Sigmoid colon (tissue), 7 donors: ENCODE results near the gene CLTA. TPM values are rescaled to one million over a fixed set of nuclear protein-coding genes. Genes with fewer than 3 reads are reported as not detected.
A peak's percentile ranks its signal among the peaks of the same experiment; 100 is the strongest.

Source experiments
- DNase-seq: peaks from one replicate; pipeline ENCODE4 v3.0.0-alpha.2; 2019
- H3K27ac ChIP-seq, 4 donors: fragments of 200-600 bp; sonication (generic); one replicate each; pipeline ENCODE4 v1.5.1; 2016 to 2019; ENCODE audit warnings: mild to moderate bottlenecking in 1 of 4
- H3K27me3 ChIP-seq, 3 donors: fragments of 200-600 bp; sonication (generic); one replicate each; pipeline ENCODE4 v1.5.1; 2019; ENCODE audit warnings: mild to moderate bottlenecking in 1 of 3
- H3K36me3 ChIP-seq, 4 donors: fragments of 200-600 bp; sonication (generic); one replicate each; pipeline ENCODE4 v1.5.1; 2016 to 2019
- H3K4me1 ChIP-seq, 4 donors: fragments of 200-600 bp; sonication (generic); one replicate each; pipeline ENCODE4 v1.5.1; 2017 to 2019
- H3K4me3 ChIP-seq, 4 donors: fragments of 200-600 bp; sonication (generic); one replicate each; pipeline ENCODE4 v1.5.1; 2017 to 2019; ENCODE audit warnings: mild to moderate bottlenecking in 2 of 4, moderate library complexity in 1 of 4
- H3K9me3 ChIP-seq, 4 donors: fragments of 200-600 bp in 3 of 4; sonication (generic) in 3 of 4; one replicate each; pipeline versions ENCODE4 v1.5.1 to v1.6.1; 2013 to 2019
- EP300 ChIP-seq, 4 donors: sonication (generic); formaldehyde crosslinking; IDR thresholded peaks; one replicate each; pipeline ENCODE4 v1.6.1; 2017; ENCODE audit warnings: antibody characterized with exemption in 4 of 4
- POLR2A ChIP-seq, 2 donors: fragments of 450-650 bp; IDR thresholded peaks; one replicate each; pipeline ENCODE4 v1.6.1; 2016; ENCODE audit warnings: antibody characterized with exemption in 2 of 2, mild to moderate bottlenecking in 2 of 2, moderate library complexity in 2 of 2
- POLR2AphosphoS5 ChIP-seq, 4 donors: sonication (generic); formaldehyde crosslinking; IDR thresholded peaks; one replicate each; pipeline ENCODE4 v1.6.1; 2017; ENCODE audit warnings: antibody characterized with exemption in 4 of 4
- WGBS, 2 donors: extraction: QIAGEN DNeasy Blood & Tissue Kit; methylation state at CpG; one replicate each; pipeline ENCODE4 v1.1.7; 2013; 5-methylcytosine and 5-hydroxymethylcytosine counted together
- intact Hi-C: fragments of 100-400 bp; cut with DNase I; formaldehyde crosslinking; loops from one replicate; pipeline ENCODE4 v1.15.1; 2023
- polyA plus RNA-seq, 3 donors: library from polyadenylated mRNA; stranded (reverse); fragments of 200-250 nt; gene quantifications; one replicate each; pipeline ENCODE4 v1.2.3, GENCODE V29; 2013
- total RNA-seq, 4 donors: library from RNA; depleted of rRNA; stranded (reverse); fragments of >200 nt; gene quantifications; one replicate each; pipeline ENCODE4 v1.1.0, GENCODE V29; 2016
- TF ChIP-seq, protein P1 (sequence below), 4 experiments: fragments of 450-650 bp in 3 of 4; fragments of 200-600 bp in 1 of 4; IDR thresholded peaks; one replicate each; pipeline ENCODE4 v1.5.1; 2016 to 2019; ENCODE audit warnings: antibody characterized with exemption in 4 of 4, mild to moderate bottlenecking in 3 of 4, moderate library complexity in 2 of 4
- donor health status: healthy with polysubstance abuse.
- donor health status: Bipolar disorder and iron deficiency.
- donor health status: healthy.

Gene CLTA
- total and polyA plus RNA-seq, 7 donors = 151 to 299 (median 176) TPM

DNA sequence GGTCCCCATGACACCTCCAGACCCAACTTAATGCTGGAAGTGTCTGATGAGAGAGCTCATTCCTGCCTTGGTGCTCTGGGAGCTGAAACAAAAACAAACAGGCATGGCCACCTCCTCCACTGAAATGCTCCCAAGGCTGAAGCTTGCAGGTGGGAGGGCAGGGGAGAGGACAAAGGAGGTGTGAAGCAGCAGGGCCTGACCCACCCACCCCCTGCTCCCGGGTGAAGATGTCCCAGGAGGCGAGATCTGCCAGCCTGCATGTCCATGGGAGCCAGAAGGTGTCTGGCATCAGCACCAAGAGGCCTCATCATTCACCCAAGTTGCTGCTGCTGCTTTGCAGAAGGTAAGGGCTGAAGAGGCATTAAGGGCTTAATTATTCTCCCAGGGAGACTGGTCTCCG lies 25.7 kb upstream of the CLTA start:
- Histone ChIP-seq H3K27me3 (no peaks in the 10 kb centered on the region), H3K9me3 (no peaks in the 10 kb centered on the region), H3K27ac (peak overlapping the region; percentile 83 to 99 (median 86)), H3K4me3 (no peak overlapping the region), H3K4me1 (peaks cover 0 to 68% (median 57%) of the 10 kb centered on the region in 4 donors), H3K36me3 (no peaks in the 10 kb centered on the region)
- WGBS, 2 donors = 54 to 81% methylated on average over 3 of the region's 3 CpGs
- TF ChIP-seq POLR2A (IDR thresholded peaks at IDR 0.05) (no peak), POLR2AphosphoS5 (IDR thresholded peaks at IDR 0.05) (no peak), EP300 (IDR thresholded peaks at IDR 0.05) (no peak)
- TF ChIP-seq, protein P1, sequence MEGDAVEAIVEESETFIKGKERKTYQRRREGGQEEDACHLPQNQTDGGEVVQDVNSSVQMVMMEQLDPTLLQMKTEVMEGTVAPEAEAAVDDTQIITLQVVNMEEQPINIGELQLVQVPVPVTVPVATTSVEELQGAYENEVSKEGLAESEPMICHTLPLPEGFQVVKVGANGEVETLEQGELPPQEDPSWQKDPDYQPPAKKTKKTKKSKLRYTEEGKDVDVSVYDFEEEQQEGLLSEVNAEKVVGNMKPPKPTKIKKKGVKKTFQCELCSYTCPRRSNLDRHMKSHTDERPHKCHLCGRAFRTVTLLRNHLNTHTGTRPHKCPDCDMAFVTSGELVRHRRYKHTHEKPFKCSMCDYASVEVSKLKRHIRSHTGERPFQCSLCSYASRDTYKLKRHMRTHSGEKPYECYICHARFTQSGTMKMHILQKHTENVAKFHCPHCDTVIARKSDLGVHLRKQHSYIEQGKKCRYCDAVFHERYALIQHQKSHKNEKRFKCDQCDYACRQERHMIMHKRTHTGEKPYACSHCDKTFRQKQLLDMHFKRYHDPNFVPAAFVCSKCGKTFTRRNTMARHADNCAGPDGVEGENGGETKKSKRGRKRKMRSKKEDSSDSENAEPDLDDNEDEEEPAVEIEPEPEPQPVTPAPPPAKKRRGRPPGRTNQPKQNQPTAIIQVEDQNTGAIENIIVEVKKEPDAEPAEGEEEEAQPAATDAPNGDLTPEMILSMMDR (IDR thresholded peaks at IDR 0.05) = no peak
- intact Hi-C loops = no loop called here
- DNase-seq = no peak

DNA sequence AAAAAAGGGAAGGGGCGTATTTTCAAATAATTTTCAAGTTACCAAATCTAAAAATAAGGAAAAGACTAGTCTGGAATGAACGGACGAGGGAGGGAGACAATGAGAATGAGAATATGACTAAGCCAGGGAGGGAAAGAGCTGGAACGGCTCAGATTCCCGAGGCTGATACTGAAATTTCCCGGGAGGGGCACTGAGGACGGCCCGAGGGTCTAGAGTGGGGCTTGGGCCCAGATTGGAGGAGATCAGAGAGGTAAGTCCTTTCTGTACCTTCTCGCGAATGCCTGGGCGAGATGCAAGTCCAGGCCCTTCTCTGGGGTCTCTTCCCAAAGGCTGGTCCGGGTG lies 24.9 kb upstream of the CLTA start:
- Histone ChIP-seq H3K27me3 (no peaks in the 10 kb centered on the region), H3K9me3 (no peaks in the 10 kb centered on the region), H3K4me3 (peak overlapping the region; percentile 35 to 62 (median 54)), H3K36me3 (no peaks in the 10 kb centered on the region), H3K27ac (peak overlapping the region; percentile 83 to 99 (median 86)), H3K4me1 (peaks cover 0 to 61% (median 53%) of the 10 kb centered on the region in 4 donors)
- TF ChIP-seq, protein P1 (IDR thresholded peaks at IDR 0.05) = no peak
- TF ChIP-seq POLR2AphosphoS5 (IDR thresholded peaks at IDR 0.05) = no peak
- WGBS, 2 donors = 40 to 63% methylated on average over 12 of the region's 12 CpGs
- intact Hi-C loops = loop anchor here (1.0 kb wide), 2 partner anchors 28 to 62 kb away; no protein-coding TSS in a partner anchor
- DNase-seq = no peak

DNA sequence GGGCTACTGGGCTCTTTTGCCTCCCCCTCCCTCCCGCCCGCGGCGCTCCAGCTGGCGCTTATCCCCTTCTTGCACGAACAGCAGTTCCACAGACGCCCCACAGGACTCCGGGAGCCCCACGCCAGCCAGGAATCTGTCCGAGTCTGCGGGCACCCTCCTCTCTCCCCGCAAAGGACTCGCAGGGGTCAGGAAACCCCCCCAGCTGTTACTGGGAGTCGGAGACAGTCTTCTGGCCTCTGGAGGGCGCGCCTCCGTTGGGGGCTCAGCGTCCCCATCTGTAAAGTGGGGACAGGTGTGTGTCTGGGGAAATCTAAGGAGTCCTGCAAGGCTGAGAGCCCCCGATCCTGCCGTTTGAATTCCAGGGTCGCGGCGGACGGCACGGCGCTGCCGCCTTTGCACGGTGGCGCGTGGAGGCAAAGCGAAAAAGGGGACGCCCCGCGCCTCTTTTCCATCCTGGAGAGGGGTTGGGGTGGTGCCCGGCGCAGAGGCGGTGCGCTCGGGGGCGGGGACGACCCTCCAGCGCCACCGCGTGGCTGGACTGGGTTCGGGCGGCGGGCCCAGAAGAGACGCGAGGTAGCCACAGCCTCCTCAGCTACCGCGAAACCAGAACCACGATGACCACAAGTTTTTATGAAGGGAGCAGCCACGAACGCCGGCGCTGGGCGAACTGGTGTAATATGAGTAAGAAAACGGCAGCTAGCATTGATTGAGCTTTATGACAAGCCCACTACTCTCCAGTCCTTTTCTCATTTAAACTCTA lies 24.4 kb upstream of the CLTA start:
- DNase-seq = peak; percentile 93
- no peaks in the 10 kb centered on the region for H3K9me3 ChIP-seq
- TF ChIP-seq EP300 (IDR thresholded peaks at IDR 0.05) (no peak), POLR2AphosphoS5 (IDR thresholded peaks at IDR 0.05) (peak in 3 of 4 donors; percentile 29 to 61 (median 54)), POLR2A (IDR thresholded peaks at IDR 0.05) (no peak)
- TF ChIP-seq, protein P1 (IDR thresholded peaks at IDR 0.05) = peak; percentile 87 to 94 (median 92)
- peak overlapping the region; percentile 83 to 99 (median 86) for H3K27ac ChIP-seq
- WGBS, 2 donors = 5 to 9% methylated on average over 58 of the region's 58 CpGs
- H3K36me3 ChIP-seq = no peaks in the 10 kb centered on the region
- intact Hi-C loops = loop anchor here (1.0 kb wide), 2 partner anchors 29 to 63 kb away; no protein-coding TSS in a partner anchor
- peak overlapping the region; percentile 35 to 62 (median 54) for H3K4me3 ChIP-seq
- H3K27me3 ChIP-seq = no peaks in the 10 kb centered on the region
- H3K4me1 ChIP-seq = peaks cover 0 to 55% (median 48%) of the 10 kb centered on the region in 4 donors

DNA sequence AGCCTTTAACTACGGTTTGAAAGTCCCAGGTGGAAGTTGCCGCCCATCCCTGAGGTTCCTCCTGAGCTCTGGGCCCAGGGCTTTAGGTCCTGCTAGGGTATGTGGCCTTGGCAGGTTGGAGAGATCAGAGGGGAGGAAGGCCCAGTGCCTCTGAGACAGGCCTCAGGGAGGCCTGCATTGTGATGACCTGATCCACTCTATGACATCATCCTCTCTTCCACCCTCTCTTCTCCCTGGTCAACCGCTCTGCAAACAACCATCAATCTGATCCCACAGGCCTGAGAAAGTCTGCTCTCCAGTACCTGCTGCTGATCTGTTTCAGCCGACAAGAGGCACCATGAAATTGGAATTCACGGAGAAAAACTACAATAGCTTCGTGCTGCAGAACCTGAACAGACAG lies 21.6 kb upstream of the CLTA start, which contains the start of gene CCIN:
Gene CCIN, plus strand, starts transcription at position 223 of the 400 bp plus-strand sequence. Its CDS starts 115 bp downstream, at position 338.
- DNase-seq = no peak
- intact Hi-C loops = no loop called here
- H3K4me3 ChIP-seq = no peak within 1 kb of the TSS
- H3K27ac ChIP-seq = no peak within 1 kb of the TSS
- no peaks in the 10 kb centered on the region for H3K9me3 ChIP-seq
- TF ChIP-seq POLR2A (IDR thresholded peaks at IDR 0.05) (no peak), EP300 (IDR thresholded peaks at IDR 0.05) (no peak), POLR2AphosphoS5 (IDR thresholded peaks at IDR 0.05) (no peak)
- H3K4me1 ChIP-seq = peaks cover 0 to 30% (median 25%) of the 10 kb centered on the region in 4 donors
- H3K36me3 ChIP-seq = no peaks in the 10 kb centered on the region
- H3K27me3 ChIP-seq = no peaks in the 10 kb centered on the region
- 80 to 89% methylated on average over 6 of the region's 6 CpGs for WGBS, 2 donors

DNA sequence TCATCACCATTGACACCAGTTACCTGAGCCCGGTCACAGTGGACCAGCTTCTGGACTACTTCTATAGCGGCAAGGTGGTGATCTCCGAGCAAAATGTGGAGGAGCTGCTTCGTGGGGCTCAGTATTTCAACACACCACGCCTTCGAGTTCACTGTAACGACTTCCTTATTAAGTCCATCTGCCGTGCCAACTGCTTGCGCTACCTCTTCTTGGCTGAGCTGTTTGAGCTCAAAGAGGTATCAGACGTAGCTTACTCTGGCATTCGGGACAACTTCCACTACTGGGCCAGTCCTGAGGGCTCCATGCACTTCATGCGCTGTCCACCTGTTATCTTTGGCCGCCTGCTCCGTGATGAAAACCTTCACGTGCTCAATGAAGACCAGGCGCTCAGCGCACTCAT lies 21.0 kb upstream of the CLTA start:
- intact Hi-C loops = no loop called here
- H3K36me3 ChIP-seq = no peaks in the 10 kb centered on the region
- no peak overlapping the region for H3K27ac ChIP-seq
- WGBS, 2 donors = 83 to 92% methylated on average over 17 of the region's 17 CpGs
- DNase-seq = no peak
- H3K27me3 ChIP-seq = no peaks in the 10 kb centered on the region
- H3K9me3 ChIP-seq = no peaks in the 10 kb centered on the region
- no peak overlapping the region for H3K4me3 ChIP-seq
- peaks cover 0 to 24% (median 19%) of the 10 kb centered on the region in 4 donors for H3K4me1 ChIP-seq
- no peak for TF ChIP-seq POLR2A (IDR thresholded peaks at IDR 0.05)
- no peak for TF ChIP-seq POLR2AphosphoS5 (IDR thresholded peaks at IDR 0.05)
